ENCODE measurements around the gene IFT88.

- TF ChIP-seq, protein P1, sequence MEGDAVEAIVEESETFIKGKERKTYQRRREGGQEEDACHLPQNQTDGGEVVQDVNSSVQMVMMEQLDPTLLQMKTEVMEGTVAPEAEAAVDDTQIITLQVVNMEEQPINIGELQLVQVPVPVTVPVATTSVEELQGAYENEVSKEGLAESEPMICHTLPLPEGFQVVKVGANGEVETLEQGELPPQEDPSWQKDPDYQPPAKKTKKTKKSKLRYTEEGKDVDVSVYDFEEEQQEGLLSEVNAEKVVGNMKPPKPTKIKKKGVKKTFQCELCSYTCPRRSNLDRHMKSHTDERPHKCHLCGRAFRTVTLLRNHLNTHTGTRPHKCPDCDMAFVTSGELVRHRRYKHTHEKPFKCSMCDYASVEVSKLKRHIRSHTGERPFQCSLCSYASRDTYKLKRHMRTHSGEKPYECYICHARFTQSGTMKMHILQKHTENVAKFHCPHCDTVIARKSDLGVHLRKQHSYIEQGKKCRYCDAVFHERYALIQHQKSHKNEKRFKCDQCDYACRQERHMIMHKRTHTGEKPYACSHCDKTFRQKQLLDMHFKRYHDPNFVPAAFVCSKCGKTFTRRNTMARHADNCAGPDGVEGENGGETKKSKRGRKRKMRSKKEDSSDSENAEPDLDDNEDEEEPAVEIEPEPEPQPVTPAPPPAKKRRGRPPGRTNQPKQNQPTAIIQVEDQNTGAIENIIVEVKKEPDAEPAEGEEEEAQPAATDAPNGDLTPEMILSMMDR (IDR thresholded peaks at IDR 0.05; ENCODE audit: low read depth, low read length, missing input control), result no peak
- TF ChIP-seq, protein P2, sequence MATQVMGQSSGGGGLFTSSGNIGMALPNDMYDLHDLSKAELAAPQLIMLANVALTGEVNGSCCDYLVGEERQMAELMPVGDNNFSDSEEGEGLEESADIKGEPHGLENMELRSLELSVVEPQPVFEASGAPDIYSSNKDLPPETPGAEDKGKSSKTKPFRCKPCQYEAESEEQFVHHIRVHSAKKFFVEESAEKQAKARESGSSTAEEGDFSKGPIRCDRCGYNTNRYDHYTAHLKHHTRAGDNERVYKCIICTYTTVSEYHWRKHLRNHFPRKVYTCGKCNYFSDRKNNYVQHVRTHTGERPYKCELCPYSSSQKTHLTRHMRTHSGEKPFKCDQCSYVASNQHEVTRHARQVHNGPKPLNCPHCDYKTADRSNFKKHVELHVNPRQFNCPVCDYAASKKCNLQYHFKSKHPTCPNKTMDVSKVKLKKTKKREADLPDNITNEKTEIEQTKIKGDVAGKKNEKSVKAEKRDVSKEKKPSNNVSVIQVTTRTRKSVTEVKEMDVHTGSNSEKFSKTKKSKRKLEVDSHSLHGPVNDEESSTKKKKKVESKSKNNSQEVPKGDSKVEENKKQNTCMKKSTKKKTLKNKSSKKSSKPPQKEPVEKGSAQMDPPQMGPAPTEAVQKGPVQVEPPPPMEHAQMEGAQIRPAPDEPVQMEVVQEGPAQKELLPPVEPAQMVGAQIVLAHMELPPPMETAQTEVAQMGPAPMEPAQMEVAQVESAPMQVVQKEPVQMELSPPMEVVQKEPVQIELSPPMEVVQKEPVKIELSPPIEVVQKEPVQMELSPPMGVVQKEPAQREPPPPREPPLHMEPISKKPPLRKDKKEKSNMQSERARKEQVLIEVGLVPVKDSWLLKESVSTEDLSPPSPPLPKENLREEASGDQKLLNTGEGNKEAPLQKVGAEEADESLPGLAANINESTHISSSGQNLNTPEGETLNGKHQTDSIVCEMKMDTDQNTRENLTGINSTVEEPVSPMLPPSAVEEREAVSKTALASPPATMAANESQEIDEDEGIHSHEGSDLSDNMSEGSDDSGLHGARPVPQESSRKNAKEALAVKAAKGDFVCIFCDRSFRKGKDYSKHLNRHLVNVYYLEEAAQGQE (IDR thresholded peaks at IDR 0.05), result no peak
- TF ChIP-seq SP1 (IDR thresholded peaks at IDR 0.05) (no peak), MAX (IDR thresholded peaks at IDR 0.05) (no peak), JUND (IDR thresholded peaks at IDR 0.05) (no peak), YY1 (IDR thresholded peaks at IDR 0.05) (no peak), ATF3 (IDR thresholded peaks at IDR 0.05) (no peak), TAF1 (conservative IDR thresholded peaks at IDR 0.05) (no peak), GABPA (IDR thresholded peaks at IDR 0.05 in 1 of 2, conservative IDR thresholded peaks at IDR 0.05 in 1 of 2) (no peak), FOXA2 (IDR thresholded peaks at IDR 0.05) (no peak), RAD21 (IDR thresholded peaks at IDR 0.05) (no peak), EGR1 (IDR thresholded peaks at IDR 0.05; ENCODE audit: low read depth in 2 of 2) (no peak)
- TF ChIP-seq, protein P3, sequence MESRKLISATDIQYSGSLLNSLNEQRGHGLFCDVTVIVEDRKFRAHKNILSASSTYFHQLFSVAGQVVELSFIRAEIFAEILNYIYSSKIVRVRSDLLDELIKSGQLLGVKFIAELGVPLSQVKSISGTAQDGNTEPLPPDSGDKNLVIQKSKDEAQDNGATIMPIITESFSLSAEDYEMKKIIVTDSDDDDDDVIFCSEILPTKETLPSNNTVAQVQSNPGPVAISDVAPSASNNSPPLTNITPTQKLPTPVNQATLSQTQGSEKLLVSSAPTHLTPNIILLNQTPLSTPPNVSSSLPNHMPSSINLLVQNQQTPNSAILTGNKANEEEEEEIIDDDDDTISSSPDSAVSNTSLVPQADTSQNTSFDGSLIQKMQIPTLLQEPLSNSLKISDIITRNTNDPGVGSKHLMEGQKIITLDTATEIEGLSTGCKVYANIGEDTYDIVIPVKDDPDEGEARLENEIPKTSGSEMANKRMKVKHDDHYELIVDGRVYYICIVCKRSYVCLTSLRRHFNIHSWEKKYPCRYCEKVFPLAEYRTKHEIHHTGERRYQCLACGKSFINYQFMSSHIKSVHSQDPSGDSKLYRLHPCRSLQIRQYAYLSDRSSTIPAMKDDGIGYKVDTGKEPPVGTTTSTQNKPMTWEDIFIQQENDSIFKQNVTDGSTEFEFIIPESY (IDR thresholded peaks at IDR 0.05), result no peak
Observed at GRCh38 chr13:20592606-20593005, 25.6 kb downstream of the IFT88 start.

All from liver (tissue), 3 donors.